H1 (cell line): ENCODE data around the gene DNAJC22. TPM values are rescaled to one million over a fixed set of nuclear protein-coding genes. Genes with fewer than 3 reads are reported as not detected.

Source experiments
- CTCF ChIA-PET: fragments of 300-600 bp; sonication (Branson Sonifier 250); formaldehyde crosslinking; loops from one replicate; lab custom pipeline; 2021; ENCODE audit not compliant: partially characterized antibody; lab: Charles Lee
- POLR2A ChIA-PET: fragments of 300-600 bp; sonication (Branson Sonifier 250); formaldehyde crosslinking; loops from one replicate; lab custom pipeline; 2021; ENCODE audit warnings: inconsistent platforms; ENCODE audit not compliant: partially characterized antibody; lab: Charles Lee
- DNase-seq, 2 experiments: peaks; one replicate each; pipeline versions ENCODE4 v3.0.0 to v3.0.0-alpha.2; 2010 to 2022; ENCODE audit warnings: low spot score in 2 of 2, low read depth in 1 of 2, mixed read lengths in 1 of 2
- FAIRE-seq: peaks from 2 replicates; lab custom pipeline; 2011; peaks lifted over from hg19 to GRCh38; lab: Jason Lieb, UNC
- H2AFZ ChIP-seq: 2 replicates; pipeline ENCODE4 v1.8.1; 2012; ENCODE audit warnings: low read length, inconsistent platforms
- H2AK5ac ChIP-seq: 2 replicates; pipeline ENCODE4 v1.6.1; 2013; ENCODE audit warnings: low read depth, low read length
- H2BK120ac ChIP-seq: replicated peaks from 2 replicates; pipeline ENCODE3; 2013; ENCODE audit warnings: low read depth, low read length, inconsistent platforms
- H2BK12ac ChIP-seq: 2 replicates; pipeline ENCODE4 v1.6.1; 2013; ENCODE audit warnings: low read depth, low read length
- H2BK15ac ChIP-seq: 2 replicates; pipeline ENCODE4 v1.6.1; 2013; ENCODE audit warnings: low read length
- H2BK20ac ChIP-seq: 2 replicates; pipeline ENCODE4 v1.6.1; 2013; ENCODE audit warnings: low read length
- H2BK5ac ChIP-seq: 2 replicates; pipeline ENCODE4 v1.6.1; 2013; ENCODE audit warnings: low read depth, low read length
- H3K14ac ChIP-seq: 2 replicates; pipeline ENCODE4 v1.6.1; 2013; ENCODE audit warnings: inconsistent platforms; ENCODE audit not compliant: insufficient read length
- H3K18ac ChIP-seq: 2 replicates; pipeline ENCODE4 v1.6.1; 2013; ENCODE audit warnings: low read length; ENCODE audit errors: extremely low read depth
- H3K23ac ChIP-seq: 2 replicates; pipeline ENCODE4 v1.6.1; 2013; ENCODE audit warnings: inconsistent platforms; ENCODE audit not compliant: insufficient read length
- H3K23me2 ChIP-seq: 2 replicates; pipeline ENCODE4 v1.6.1; 2013; ENCODE audit warnings: low read depth, low read length
- H3K27ac ChIP-seq: 2 replicates; pipeline ENCODE4 v1.6.1; 2011; ENCODE audit warnings: low read depth, low read length, inconsistent platforms
- H3K27me3 ChIP-seq, 4 experiments: replicated peaks in 1 of 4; 1 replicate in 1 of 4; 2 replicates in 3 of 4; pipeline versions ENCODE4 v1.6.1 to v1.8.1; 2011 to 2013; ENCODE audit warnings: low read length in 3 of 4, mild to moderate bottlenecking in 3 of 4, inconsistent platforms in 2 of 4, mixed read lengths in 2 of 4, moderate library complexity in 1 of 4; ENCODE audit not compliant: control insufficient read depth in 3 of 4, insufficient read depth in 3 of 4; ENCODE audit errors: extremely low read depth in 1 of 4
- H3K36me3 ChIP-seq, 4 experiments: 2 replicates each; pipeline versions ENCODE4 v1.6.1 to v1.8.1; 2011 to 2013; ENCODE audit warnings: mild to moderate bottlenecking in 4 of 4, low read length in 3 of 4, moderate library complexity in 2 of 4, control low read depth in 1 of 4, inconsistent platforms in 1 of 4; ENCODE audit not compliant: insufficient read depth in 4 of 4, control insufficient read depth in 2 of 4
- H3K4ac ChIP-seq: replicated peaks from 2 replicates; pipeline ENCODE3; 2013; ENCODE audit warnings: low read length, low read depth, mixed read lengths, inconsistent platforms; ENCODE audit not compliant: insufficient read length
- H3K4me1 ChIP-seq, 4 experiments: replicated peaks in 1 of 4; 1 replicate in 1 of 4; 2 replicates in 3 of 4; pipeline versions ENCODE4 v1.6.1 to v1.8.1; 2011 to 2013; ENCODE audit warnings: low read length in 3 of 4, inconsistent platforms in 2 of 4, mixed read lengths in 1 of 4; ENCODE audit not compliant: insufficient read depth in 4 of 4, control insufficient read depth in 3 of 4
- H3K4me2 ChIP-seq, 2 experiments: 2 replicates each; pipeline versions ENCODE4 v1.6.1 to v1.8.1; 2011 to 2013; ENCODE audit warnings: low read depth in 2 of 2, low read length in 2 of 2, control low read depth in 1 of 2, inconsistent platforms in 1 of 2, mild to moderate bottlenecking in 1 of 2; ENCODE audit not compliant: insufficient read depth in 1 of 2
- H3K4me3 ChIP-seq, 4 experiments: fragments of 200-600, 300-600 bp in 1 of 4; sonication (generic), shearing (Covaris generic), sonication (Bioruptor Twin) in 1 of 4; 2 replicates each; pipeline versions ENCODE4 v1.5.1 to v1.8.1; 2011 to 2016; ENCODE audit warnings: low read length in 4 of 4, low read depth in 3 of 4, control low read depth in 2 of 4, inconsistent platforms in 2 of 4, mild to moderate bottlenecking in 2 of 4, mixed read lengths in 1 of 4, moderate library complexity in 1 of 4; ENCODE audit not compliant: insufficient read depth in 2 of 4; ENCODE audit errors: extremely low read depth in 1 of 4
- H3K56ac ChIP-seq: replicated peaks from 2 replicates; pipeline ENCODE3; 2013; ENCODE audit warnings: low read depth, mild to moderate bottlenecking, mixed read lengths, low read length, inconsistent platforms; ENCODE audit not compliant: insufficient read length
- H3K79me1 ChIP-seq: 2 replicates; pipeline ENCODE4 v1.6.1; 2013; ENCODE audit warnings: low read depth, low read length, control low read depth
- H3K79me2 ChIP-seq, 2 experiments: 2 replicates each; pipeline versions ENCODE4 v1.6.1 to v1.8.1; 2012 to 2013; ENCODE audit warnings: low read length in 2 of 2, mild to moderate bottlenecking in 2 of 2, inconsistent platforms in 1 of 2; ENCODE audit not compliant: insufficient read depth in 2 of 2, control insufficient read depth in 1 of 2
- H3K9ac ChIP-seq, 4 experiments: replicated peaks in 1 of 4; 1 replicate in 1 of 4; 2 replicates in 3 of 4; pipeline versions ENCODE4 v1.6.1 to v1.8.1; 2011 to 2013; ENCODE audit warnings: low read depth in 3 of 4, low read length in 3 of 4, control low read depth in 2 of 4, mild to moderate bottlenecking in 2 of 4, moderate library complexity in 2 of 4, inconsistent platforms in 1 of 4; ENCODE audit errors: extremely low read depth in 1 of 4
- H3K9me3 ChIP-seq, 2 experiments: 2 replicates each; pipeline versions ENCODE4 v1.6.1 to v1.8.1; 2012 to 2013; ENCODE audit warnings: mild to moderate bottlenecking in 2 of 2, moderate library complexity in 2 of 2, control low read depth in 1 of 2, inconsistent platforms in 1 of 2, low read depth in 1 of 2, low read length in 1 of 2, mixed read lengths in 1 of 2; ENCODE audit not compliant: insufficient read depth in 2 of 2
- H4K20me1 ChIP-seq, 2 experiments: replicated peaks in 1 of 2; 2 replicates each; pipeline versions ENCODE3 to v1.8.1; 2011 to 2013; ENCODE audit warnings: inconsistent platforms in 2 of 2, low read length in 2 of 2, mild to moderate bottlenecking in 1 of 2; ENCODE audit not compliant: insufficient read depth in 2 of 2, control insufficient read depth in 1 of 2
- H4K5ac ChIP-seq: 2 replicates; pipeline ENCODE4 v1.6.1; 2013; ENCODE audit warnings: low read length, low read depth, mixed read lengths, inconsistent platforms; ENCODE audit not compliant: insufficient read length
- H4K8ac ChIP-seq: 2 replicates; pipeline ENCODE4 v1.8.0; 2013; ENCODE audit warnings: mild to moderate bottlenecking, moderate library complexity, low read length, inconsistent platforms; ENCODE audit not compliant: insufficient read depth; ENCODE audit errors: extremely low read depth
- H4K91ac ChIP-seq: replicated peaks from 2 replicates; pipeline ENCODE3; 2013; ENCODE audit warnings: low read length, mixed read lengths, inconsistent platforms; ENCODE audit not compliant: insufficient read length
- WGBS, 2 experiments: shearing (Covaris generic) in 1 of 2; methylation state at CpG; one replicate each; pipeline versions ENCODE4 v1.1.6 to v1.1.7; 2013 to 2015; ENCODE audit warnings: low lambda C conversion rate in 2 of 2, mixed read lengths in 2 of 2, inconsistent platforms in 1 of 2, low coverage in 1 of 2, missing lambda C conversion rate in 1 of 2; ENCODE audit not compliant: insufficient replicate concordance in 2 of 2, insufficient coverage in 1 of 2, insufficient read length in 1 of 2; ENCODE audit errors: extremely low coverage in 1 of 2, missing lambda C conversion rate in 1 of 2; 5-methylcytosine and 5-hydroxymethylcytosine counted together
- polyA plus RNA-seq, 7 experiments: library from polyadenylated mRNA; depleted of rRNA in 3 of 7; stranded (reverse) in 5 of 7; unstranded in 2 of 7; fragments of >200 nt in 5 of 7; fragments of 200-250 nt in 2 of 7; gene quantifications; 1 replicate in 5 of 7; 2 replicates in 1 of 7; 4 replicates in 1 of 7; pipeline versions ENCODE4 v1.2.1 to v1.2.3, GENCODE V29; 2011 to 2013; ENCODE audit warnings: missing spikeins in 2 of 7, mixed read lengths in 2 of 7
- total RNA-seq: library from RNA; stranded (reverse); fragmentation: NEBNext Ultra II Directional; extraction: Animal tissue kit (Norgen Biotek cat#: 25700); gene quantifications from 2 replicates; pipeline ENCODE4 v1.2.1, GENCODE V29; 2021

DNAJC22 gene
- total and polyA plus RNA-seq, 2 of the 8 experiments (the other 6 are each of a cell fraction or from before 2014, with no cell fraction given), result 0.20 to 0.39 TPM

GRCh38 chr12:49340971-49341776 is 5.5 kb upstream of the DNAJC22 start:
- peaks cover 0 to under 1% of the 10 kb centered on the region in 2 experiments; a peak in 1 of 4 replicates for H3K9me3 ChIP-seq
- H3K23ac ChIP-seq, result no peak overlapping the region
- H2BK15ac ChIP-seq, result no peak overlapping the region; the same call in 1 of the 2 replicates
- peaks cover 9% of the 10 kb centered on the region for H3K23me2 ChIP-seq
- no peak overlapping the region for H4K8ac ChIP-seq
- peak overlapping the region; percentile 60 for H3K18ac ChIP-seq
- no peak overlapping the region for H3K27ac ChIP-seq
- no peak overlapping the region for H3K56ac ChIP-seq
- peaks cover 0 to 4% (median 0%) of the 10 kb centered on the region in 4 experiments; a peak in 1 of 8 replicates for H3K36me3 ChIP-seq
- FAIRE-seq, result no peak
- H2BK20ac ChIP-seq, result 0 out of 2 replicates have a peak overlapping the region, but pooled peaks have one; percentile 13
- ChIA-PET POLR2A (interaction anchor here (1.1 to 4.0 kb wide), 8 partner anchors 8 to 211 kb away, joined by 3 to 31 read pairs (median 4); partner anchors contain the start of genes PRPH, TROAP and TUBA1B), CTCF (interaction anchor here (0.7 to 4.0 kb wide), 33 partner anchors 10 to 400 kb away, joined by 3 to 147 read pairs (median 7); partner anchors contain the start of genes PRPH, SPATS2, TMBIM6 and TROAP)
- H3K4me1 ChIP-seq, result peaks cover 4 to 57% (median 39%) of the 10 kb centered on the region in 4 experiments
- no peak overlapping the region for H2BK120ac ChIP-seq
- H2AK5ac ChIP-seq, result peak overlapping the region; percentile 48; the same call in 1 of the 2 replicates
- peaks cover 81 to 99% (median 96%) of the 10 kb centered on the region in 4 experiments for H3K27me3 ChIP-seq
- H3K4me2 ChIP-seq, result peak overlapping the region; percentile 71 to 78
- DNase-seq, result no peak
- H3K79me1 ChIP-seq, result no peaks in the 10 kb centered on the region
- H3K4ac ChIP-seq, result no peak overlapping the region
- no peak overlapping the region for H4K5ac ChIP-seq
- no peak overlapping the region for H4K91ac ChIP-seq
- H3K14ac ChIP-seq, result no peak overlapping the region
- H3K79me2 ChIP-seq, result no peaks in the 10 kb centered on the region
- no peak overlapping the region for H2BK12ac ChIP-seq
- 6% methylated on average over 14 of the region's 14 CpGs; no CpG with 5 or more reads in 1 of the 2 experiments for WGBS, 2 experiments
- peak overlapping the region; percentile 34 to 78 (median 67); a peak in 7 of 8 replicates for H3K4me3 ChIP-seq
- H4K20me1 ChIP-seq, result peaks cover 13% of the 10 kb centered on the region in 2 experiments
- no peak overlapping the region for H2AFZ ChIP-seq
- H3K9ac ChIP-seq, result no peak overlapping the region
- no peak overlapping the region for H2BK5ac ChIP-seq
